ENCODE data around the gene TNFRSF8.

The TNFRSF8 gene

GRCh38 chr1:12048372-12048771 lies 14.7 kb upstream of the TNFRSF8 start:
- no peak for DNase-seq (ENCODE audit: extremely low read depth, low read depth)
- no peak for TF ChIP-seq CTCF (IDR thresholded peaks at IDR 0.05; ENCODE audit: low read depth, low read length, missing control alignments)
- H3K4me3 ChIP-seq (replicated peaks; ENCODE audit: low read depth, low read length): no peak overlapping the region

GRCh38 chr1:12049616-12050015 lies 13.5 kb upstream of the TNFRSF8 start:
- no peak for TF ChIP-seq CTCF (IDR thresholded peaks at IDR 0.05; ENCODE audit: low read depth, low read length, missing control alignments)
- no peak overlapping the region for H3K4me3 ChIP-seq (replicated peaks; ENCODE audit: low read depth, low read length)
- no peak for DNase-seq (ENCODE audit: extremely low read depth, low read depth)

- no peak overlapping the region for H3K4me3 ChIP-seq (replicated peaks; ENCODE audit: low read depth, low read length)
- DNase-seq (ENCODE audit: extremely low read depth, low read depth): no peak
- TF ChIP-seq CTCF (IDR thresholded peaks at IDR 0.05; ENCODE audit: low read depth, low read length, missing control alignments): no peak
Measured at GRCh38 chr1:12051361-12051760, 11.7 kb upstream of the TNFRSF8 start.

GRCh38 chr1:12052008-12052573 lies 11.0 kb upstream of the TNFRSF8 start:
- DNase-seq (ENCODE audit: extremely low read depth, low read depth): peak; percentile 66
- no peak overlapping the region for H3K4me3 ChIP-seq (replicated peaks; ENCODE audit: low read depth, low read length)
- TF ChIP-seq CTCF (IDR thresholded peaks at IDR 0.05; ENCODE audit: low read depth, low read length, missing control alignments): no peak

- H3K4me3 ChIP-seq (replicated peaks; ENCODE audit: low read depth, low read length): no peak overlapping the region
- no peak for TF ChIP-seq CTCF (IDR thresholded peaks at IDR 0.05; ENCODE audit: low read depth, low read length, missing control alignments)
- no peak for DNase-seq (ENCODE audit: extremely low read depth, low read depth)
Measured at GRCh38 chr1:12052997-12053686, 10.0 kb upstream of the TNFRSF8 start.

GRCh38 chr1:12053752-12054548 lies 9.2 kb upstream of the TNFRSF8 start:
- no peak for DNase-seq (ENCODE audit: extremely low read depth, low read depth)
- TF ChIP-seq CTCF (IDR thresholded peaks at IDR 0.05; ENCODE audit: low read depth, low read length, missing control alignments): no peak
- no peak overlapping the region for H3K4me3 ChIP-seq (replicated peaks; ENCODE audit: low read depth, low read length)

Measured in HFF-Myc (cell line).